SK-N-SH (cell line): ENCODE measurements around the gene DOK7. TPM values are rescaled to one million over a fixed set of nuclear protein-coding genes. Genes with fewer than 3 reads are reported as not detected.
"Not testable (repeated sequence)": the region's sequence is repeated elsewhere in the genome, so short reads cannot be mapped to it uniquely, and the experiment has no call there.

ENCODE experiments used
- CTCF ChIA-PET: fragments of 300-600, 350-600 bp; formaldehyde crosslinking; extraction: SDS; loops from one replicate; lab custom pipeline; 2021; lab: Yijun Ruan, JAX
- POLR2A ChIA-PET: fragments of 350-600 bp; sonication (Branson Sonifier 250); formaldehyde crosslinking; extraction: SDS; loops from one replicate; lab custom pipeline; 2020; ENCODE audit warnings: antibody characterized with exemption, inconsistent platforms; lab: Yijun Ruan, JAX
- DNase-seq: peaks from one replicate; pipeline ENCODE4 v3.0.0; 2012
- H2AFZ ChIP-seq: fragments of 200-600 bp; sonication (generic); 2 replicates; pipeline ENCODE4 v1.8.1; 2016; ENCODE audit warnings: antibody characterized with exemption, mild to moderate bottlenecking, low read depth
- H3F3A ChIP-seq: fragments of 200-600 bp; sonication (generic); replicated peaks from 2 replicates; pipeline ENCODE3; 2016; ENCODE audit warnings: antibody characterized with exemption, mild to moderate bottlenecking; ENCODE audit not compliant: insufficient read depth
- H3K27ac ChIP-seq, 2 experiments: fragments of 200-500 bp in 1 of 2; fragments of 200-600 bp in 1 of 2; sonication (Bioruptor generic) in 1 of 2; sonication (generic), shearing (Covaris generic) in 1 of 2; 2 replicates each; pipeline versions ENCODE4 v1.5.1 to v1.6.1; 2014 to 2016; ENCODE audit warnings: low read depth in 2 of 2, inconsistent platforms in 1 of 2, low read length in 1 of 2, mild to moderate bottlenecking in 1 of 2, mixed read lengths in 1 of 2
- H3K27me3 ChIP-seq: fragments of 200-600 bp; sonication (generic), shearing (Covaris generic); 2 replicates; pipeline ENCODE4 v1.6.1; 2016; ENCODE audit warnings: mixed run types; ENCODE audit not compliant: insufficient read depth
- H3K36me3 ChIP-seq, 2 experiments: fragments of 200-500 bp in 1 of 2; fragments of 200-600 bp in 1 of 2; sonication (Bioruptor generic) in 1 of 2; sonication (generic) in 1 of 2; replicated peaks in 1 of 2; 2 replicates each; pipeline versions ENCODE3 to v1.5.1; 2014 to 2016; ENCODE audit warnings: low read length in 1 of 2, mild to moderate bottlenecking in 1 of 2; ENCODE audit not compliant: insufficient read depth in 2 of 2, control insufficient read depth in 1 of 2
- H3K4me1 ChIP-seq, 2 experiments: fragments of 200-500 bp in 1 of 2; fragments of 200-600 bp in 1 of 2; sonication (Bioruptor generic) in 1 of 2; sonication (generic), shearing (Covaris generic) in 1 of 2; 2 replicates each; pipeline versions ENCODE4 v1.5.1 to v1.6.1; 2014 to 2016; ENCODE audit warnings: low read depth in 1 of 2, low read length in 1 of 2, mixed run types in 1 of 2; ENCODE audit not compliant: insufficient read depth in 2 of 2, control insufficient read depth in 1 of 2
- H3K4me2 ChIP-seq: fragments of 200-600 bp; sonication (generic), shearing (Covaris generic); 2 replicates; pipeline ENCODE4 v1.6.1; 2017; ENCODE audit warnings: mixed run types
- H3K4me3 ChIP-seq, 2 experiments: fragments of 200-500 bp in 1 of 2; fragments of 200-600 bp in 1 of 2; sonication (Bioruptor generic) in 1 of 2; sonication (generic), shearing (Covaris generic) in 1 of 2; 2 replicates each; pipeline versions ENCODE4 v1.5.1 to v1.8.1; 2014 to 2016; ENCODE audit warnings: low read depth in 2 of 2, inconsistent platforms in 1 of 2, low read length in 1 of 2, mild to moderate bottlenecking in 1 of 2, mixed read lengths in 1 of 2, moderate library complexity in 1 of 2
- H3K79me2 ChIP-seq: fragments of 200-600 bp; sonication (generic); 2 replicates; pipeline ENCODE4 v1.8.1; 2017; ENCODE audit warnings: mild to moderate bottlenecking; ENCODE audit not compliant: insufficient read depth
- H3K9ac ChIP-seq: fragments of 200-600 bp; sonication (generic); 2 replicates; pipeline ENCODE4 v1.6.1; 2017; ENCODE audit warnings: mixed run types
- H3K9me2 ChIP-seq: fragments of 200-600 bp; sonication (generic); 2 replicates; pipeline ENCODE4 v1.6.1; 2017; ENCODE audit warnings: mixed run types
- H3K9me3 ChIP-seq: fragments of 200-600 bp; sonication (generic); 2 replicates; pipeline ENCODE4 v1.6.1; 2017; ENCODE audit warnings: mixed run types, mild to moderate bottlenecking, moderate library complexity
- H4K20me1 ChIP-seq: fragments of 200-600 bp; sonication (generic); 2 replicates; pipeline ENCODE4 v1.6.1; 2017; ENCODE audit warnings: mild to moderate bottlenecking, mixed run types; ENCODE audit not compliant: insufficient read depth
- WGBS: methylation state at CpG from one replicate; pipeline ENCODE4 v1.1.6; 2017; ENCODE audit warnings: low lambda C conversion rate; 5-methylcytosine and 5-hydroxymethylcytosine counted together
- polyA plus RNA-seq, 3 experiments: library from polyadenylated mRNA; depleted of rRNA; stranded (reverse); fragments of >200 nt; gene quantifications; 2 replicates each; pipeline ENCODE4 v1.2.3, GENCODE V29; 2012

Gene DOK7
- polyA plus RNA-seq, 1 of the 3 experiments (the other 2 are of a cell fraction), result not detected

DNA sequence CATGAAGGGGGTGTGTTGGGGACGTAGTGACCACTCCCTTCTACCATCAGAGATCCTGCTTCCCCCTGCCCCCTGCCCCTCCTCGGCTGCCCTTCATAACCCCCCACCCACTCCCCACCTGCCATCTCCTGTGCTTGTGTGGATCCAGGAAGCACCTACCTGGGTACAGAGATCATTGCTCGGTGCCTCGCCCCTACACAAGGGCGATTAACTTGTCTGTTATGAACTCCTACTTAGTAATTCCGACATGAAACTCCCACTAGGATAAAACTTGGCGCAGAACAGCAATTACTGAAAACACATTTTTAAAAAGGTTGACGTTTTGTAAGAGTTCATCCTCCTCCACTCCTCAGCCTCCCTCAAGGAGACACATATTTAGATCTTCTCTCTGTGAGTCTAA, 80.3 kb downstream of the DOK7 start:
- H3F3A ChIP-seq, H3K4me1 ChIP-seq, H3K9ac ChIP-seq, POLR2A ChIA-PET, H3K4me2 ChIP-seq, CTCF ChIA-PET, H3K79me2 ChIP-seq, H3K9me3 ChIP-seq, H3K4me3 ChIP-seq, H3K27me3 ChIP-seq, H4K20me1 ChIP-seq, H3K27ac ChIP-seq, H2AFZ ChIP-seq, H3K36me3 ChIP-seq, DNase-seq, H3K9me2 ChIP-seq: not testable (repeated sequence)
- WGBS, result 54% methylated on average over 6 of the region's 8 CpGs

Other genes with a start within 250 kb of the DOK7 start
- 0.15 and 0.18 TPM in 2 replicates for gene MSANTD1, start 214.1 kb upstream of the DOK7 start, polyA plus RNA-seq (2012; rRNA removed)
- 11.4 and 18.4 TPM in 2 replicates for gene RGS12, start 170.3 kb upstream of the DOK7 start, polyA plus RNA-seq (2012; rRNA removed)
- gene HGFAC, start 21.3 kb upstream of the DOK7 start, polyA plus RNA-seq (2012; rRNA removed), result 0.37 and 0.43 TPM in 2 replicates
- gene LRPAP1, start 69.1 kb downstream of the DOK7 start, polyA plus RNA-seq (2012; rRNA removed), result 200 and 209 TPM in 2 replicates